Measurements from ENCODE around the gene GALNT4. TPM values are rescaled to one million over a fixed set of nuclear protein-coding genes. Genes with fewer than 3 reads are reported as not detected.
A peak's percentile ranks its signal among the peaks of the same experiment; 100 is the strongest.

The GALNT4 gene
- 1 to 10 TPM; 5.9 to 6.4 TPM for total RNA-seq

GRCh38 chr12:89524541-89525304 is at the start of gene GALNT4:
TSS of gene GALNT4 (minus strand) at chr12:89524796. CDS start at chr12:89524549, 247 bp downstream.
- ATAC-seq (peak; percentile 59), DNase-seq (peak; percentile 80)
- Mint-ChIP-seq H3K9me3 (no peaks in the 10 kb centered on the region), H3K4me3 (peak within 1 kb of the TSS; percentile 98), H3K27me3 (no peaks in the 10 kb centered on the region), H3K36me3 (ENCODE audit: low read depth) (peaks cover 35% of the 10 kb centered on the region), H3K27ac (peak within 1 kb of the TSS; percentile 99), H3K4me1 (ENCODE audit: low read depth) (peaks cover 58% of the 10 kb centered on the region)
- intact Hi-C loops (cut with micrococcal nuclease), result loop anchor here (2.0 to 5.0 kb wide), 4 partner anchors 30 to 482 kb away; partner anchors contain the start of gene DUSP6
- ChIA-PET POLR2A (interaction anchor here (0.6 to 1.9 kb wide), 10 partner anchors 10 to 481 kb away, joined by 3 to 7 read pairs (median 4); partner anchors contain the start of genes ATP2B1 and DUSP6), CTCF (interaction anchor here (0.6 to 5.3 kb wide), 21 partner anchors 12 to 506 kb away, joined by 3 to 80 read pairs (median 4); no protein-coding TSS in a partner anchor)
- peak; percentile 65 for TF ChIP-seq CTCF (IDR thresholded peaks at IDR 0.05)

GRCh38 chr12:89573051-89573810 is 48.6 kb upstream of the GALNT4 start:
- Mint-ChIP-seq H3K27ac (no peak overlapping the region), H3K9me3 (no peaks in the 10 kb centered on the region), H3K4me3 (no peak overlapping the region), H3K4me1 (ENCODE audit: low read depth) (no peaks in the 10 kb centered on the region), H3K27me3 (no peaks in the 10 kb centered on the region), H3K36me3 (ENCODE audit: low read depth) (no peaks in the 10 kb centered on the region)
- ATAC-seq (no peak), DNase-seq (no peak)
- ChIA-PET POLR2A (no interaction called here), CTCF (no interaction called here)
- intact Hi-C loops (cut with micrococcal nuclease), result no loop called here
- TF ChIP-seq CTCF (IDR thresholded peaks at IDR 0.05), result no peak

- peak; percentile 8 for DNase-seq
- intact Hi-C loops (cut with micrococcal nuclease), result no loop called here
- no peak for ATAC-seq
- ChIA-PET POLR2A (no interaction called here), CTCF (no interaction called here)
- no peak overlapping the region for H3K4me3 Mint-ChIP-seq
- no peaks in the 10 kb centered on the region for H3K27me3 Mint-ChIP-seq
- H3K9me3 Mint-ChIP-seq, result no peaks in the 10 kb centered on the region
- H3K4me1 Mint-ChIP-seq (ENCODE audit: low read depth), result peaks cover 5% of the 10 kb centered on the region
- TF ChIP-seq CTCF (IDR thresholded peaks at IDR 0.05), result no peak
- H3K27ac Mint-ChIP-seq, result no peak overlapping the region
- H3K36me3 Mint-ChIP-seq (ENCODE audit: low read depth), result no peaks in the 10 kb centered on the region
Observed at GRCh38 chr12:89571491-89572195, 47.0 kb upstream of the GALNT4 start.

GRCh38 chr12:89568484-89568883 is 43.9 kb upstream of the GALNT4 start:
- H3K27me3 Mint-ChIP-seq, result no peaks in the 10 kb centered on the region

More at GRCh38 chr12:89568484-89568883, 43.9 kb upstream of the GALNT4 start:
- POLR2A ChIA-PET, result no interaction called here
- Mint-ChIP-seq H3K27ac (no peak overlapping the region), H3K9me3 (no peaks in the 10 kb centered on the region), H3K4me3 (no peak overlapping the region), H3K4me1 (ENCODE audit: low read depth) (peaks cover 10% of the 10 kb centered on the region), H3K36me3 (ENCODE audit: low read depth) (no peaks in the 10 kb centered on the region)
- ATAC-seq (no peak), DNase-seq (no peak)
- CTCF ChIA-PET, result no interaction called here
- TF ChIP-seq CTCF (IDR thresholded peaks at IDR 0.05), result no peak
- intact Hi-C loops (cut with micrococcal nuclease), result no loop called here

All from activated CD8-positive, alpha-beta T cell treated with anti-CD3 and anti-CD28 coated beads for 36 hours (primary cell).